Kidney tubule cell (primary cell): Measurements from ENCODE around the gene HSPG2.
"Not testable (repeated sequence)": the region's sequence is repeated elsewhere in the genome, so short reads cannot be mapped to it uniquely, and the experiment has no call there.

ENCODE experiments used
- DNase-seq: peaks from one replicate; pipeline ENCODE4 v3.0.0-alpha.2; 2018; ENCODE audit warnings: low spot score

The HSPG2 gene

GRCh38 chr1:21912038-21912758, 24.9 kb downstream of the HSPG2 start:
- no peak for DNase-seq

DNA sequence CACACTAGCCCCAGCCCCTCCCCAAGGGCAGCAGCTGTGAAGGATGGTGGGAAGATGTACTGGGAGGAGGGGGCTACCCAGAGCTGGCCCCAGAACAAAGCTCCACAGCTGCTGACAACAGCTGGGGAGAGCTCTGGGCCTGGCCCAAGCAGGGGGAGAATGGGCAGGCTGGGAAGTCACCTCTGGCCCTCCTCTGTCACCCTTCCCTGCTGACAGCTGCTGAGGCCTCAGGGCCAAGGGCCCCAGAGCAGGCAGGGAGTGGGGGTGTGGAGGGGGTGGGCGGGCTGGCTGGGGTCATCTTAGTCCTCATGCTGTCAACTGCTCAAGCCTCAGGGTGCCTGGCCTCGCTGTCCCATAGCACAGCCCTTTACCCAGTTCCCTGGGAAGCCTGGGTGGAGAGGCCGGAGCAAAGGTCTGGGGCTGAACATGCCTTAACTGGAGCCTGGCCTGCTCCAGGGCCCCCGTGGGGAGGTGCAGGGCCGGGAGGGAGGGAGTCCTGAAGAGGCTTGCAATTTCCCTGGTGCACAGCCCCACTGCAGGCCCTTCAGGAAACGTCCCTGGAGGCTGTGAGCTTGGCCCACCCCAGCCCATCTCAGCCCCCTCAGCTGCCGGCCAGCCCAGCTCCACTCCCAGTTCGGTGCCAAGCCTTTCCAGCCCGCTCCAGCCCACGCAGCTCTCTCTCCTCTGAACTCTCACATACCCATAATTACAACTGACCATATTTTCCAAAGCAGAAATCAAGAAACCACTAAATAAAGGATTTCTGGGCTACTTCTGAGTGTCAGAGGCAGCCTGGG, 25.7 kb downstream of the HSPG2 start:
- no peak for DNase-seq

DNA sequence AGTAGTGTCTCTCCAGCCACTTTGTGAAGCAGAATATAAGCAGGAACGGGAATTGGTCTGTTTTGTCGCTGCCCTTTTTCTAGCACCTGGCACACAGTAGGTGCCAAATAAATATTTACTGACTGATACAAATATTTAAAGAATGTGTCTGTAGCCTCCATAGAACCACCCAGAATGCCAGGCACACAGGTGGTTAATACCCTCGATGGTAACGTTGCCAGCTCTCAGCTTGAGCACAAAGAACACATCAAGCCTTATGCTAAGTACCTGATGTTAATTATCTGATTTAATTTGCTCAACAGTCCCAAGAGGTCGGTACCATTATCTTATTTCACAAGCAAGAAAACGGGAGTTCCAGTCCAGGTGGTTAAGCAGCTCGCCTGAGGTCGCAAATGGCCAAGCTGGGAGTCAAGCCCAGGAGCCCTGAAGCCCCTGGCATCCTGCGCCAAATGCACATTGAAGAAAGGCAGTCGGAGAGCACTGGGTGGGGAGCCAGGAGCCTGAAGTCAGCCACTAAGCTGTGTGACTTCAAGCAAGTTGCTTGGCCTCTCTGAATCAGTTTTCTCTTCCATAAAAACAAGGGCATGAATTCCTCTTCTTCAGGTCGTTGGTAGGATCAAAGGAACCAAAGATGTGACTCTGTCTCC, 26.4 kb downstream of the HSPG2 start:
- no peak for DNase-seq

- DNase-seq = no peak
These were observed 27.2 kb downstream of the HSPG2 start for GRCh38 chr1:21909787-21910503.

DNA sequence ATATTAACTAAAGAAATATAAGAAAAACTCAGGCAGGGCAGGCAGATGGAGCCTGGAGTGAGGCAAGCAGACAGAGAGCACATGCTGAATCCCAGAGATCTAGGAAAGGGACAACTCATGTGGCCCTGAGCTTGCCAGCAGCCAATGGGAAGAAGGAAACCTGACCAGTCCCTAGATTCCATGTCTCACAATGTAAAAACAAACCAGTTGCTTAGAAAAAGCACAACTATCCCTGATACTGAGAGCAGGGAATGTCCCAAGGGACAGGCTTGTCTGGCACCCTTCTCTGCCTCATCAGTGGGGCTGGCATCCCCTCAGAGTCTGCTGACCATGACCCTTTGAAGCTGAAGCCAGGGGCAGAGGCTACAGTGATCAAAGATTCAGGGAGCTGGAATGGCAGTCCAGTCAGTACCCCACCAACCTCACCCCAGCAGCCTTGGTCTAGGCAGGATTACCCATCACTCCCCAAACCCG, 27.8 kb downstream of the HSPG2 start:
- DNase-seq = no peak

GRCh38 chr1:21907737-21908534, 29.2 kb downstream of the HSPG2 start:
- not testable (repeated sequence) for DNase-seq

- DNase-seq = no peak
These were observed 30.1 kb downstream of the HSPG2 start for GRCh38 chr1:21907079-21907418.

GRCh38 chr1:21906173-21907078, 30.7 kb downstream of the HSPG2 start:
- DNase-seq = no peak

DNA sequence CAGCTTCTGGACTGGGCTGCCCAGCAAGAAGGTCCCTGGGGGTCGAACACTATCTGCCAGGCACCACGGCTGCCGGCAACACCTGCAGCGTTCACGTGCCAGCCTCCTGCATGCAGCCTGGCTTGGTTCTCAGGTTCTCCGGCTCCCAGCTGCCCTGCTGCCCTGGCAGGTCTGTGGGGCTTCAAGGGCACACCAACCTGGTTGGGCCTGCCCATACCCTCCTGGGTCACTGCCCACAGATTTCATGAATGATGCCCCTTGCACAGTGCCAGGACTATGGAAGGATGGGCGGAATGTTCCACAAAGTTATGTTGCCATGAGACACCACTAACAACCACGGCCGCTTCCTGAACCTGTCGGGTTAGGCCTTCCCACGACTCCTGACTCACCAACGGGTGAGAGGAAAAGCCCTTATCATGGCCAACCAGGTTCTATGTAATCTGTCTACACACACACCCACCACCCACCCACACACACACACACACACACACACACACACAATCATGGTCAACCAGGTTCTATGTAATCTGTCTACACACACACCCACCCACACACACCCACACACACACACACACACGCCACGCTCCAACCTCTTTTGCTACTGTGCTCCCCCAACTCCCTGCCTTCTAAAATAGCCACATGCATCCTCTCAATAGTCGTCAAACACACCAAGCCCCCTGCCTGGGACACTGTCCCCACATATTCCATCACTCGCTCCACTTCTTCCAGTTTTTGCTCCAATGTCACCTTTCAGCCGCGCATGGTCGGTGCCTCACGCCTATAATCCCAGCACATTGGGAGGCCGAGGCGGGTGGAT, 32.2 kb downstream of the HSPG2 start:
- DNase-seq = peak; percentile 95

DNA sequence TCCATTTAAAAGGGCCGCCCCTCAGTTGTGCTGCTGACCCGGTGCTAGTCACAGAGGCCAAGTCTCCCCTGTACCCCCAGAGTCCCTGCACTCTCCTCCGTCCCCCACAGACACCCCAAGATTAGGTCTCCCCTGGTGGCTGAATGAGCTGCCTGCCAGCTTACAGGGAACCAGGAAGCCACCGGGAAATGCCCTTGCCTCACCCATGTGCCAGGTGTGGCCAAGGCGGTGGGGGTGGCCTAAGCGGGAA, 32.7 kb downstream of the HSPG2 start:
- no peak for DNase-seq

- no peak for DNase-seq
These were observed 33.3 kb downstream of the HSPG2 start for GRCh38 chr1:21903638-21904453.

- DNase-seq = no peak
These were observed 34.8 kb downstream of the HSPG2 start for GRCh38 chr1:21902026-21903012.

- no peak for DNase-seq
These were observed 35.6 kb downstream of the HSPG2 start for GRCh38 chr1:21901473-21901847.

- no peak for DNase-seq
These were observed 36.2 kb downstream of the HSPG2 start for GRCh38 chr1:21900766-21901472.

DNA sequence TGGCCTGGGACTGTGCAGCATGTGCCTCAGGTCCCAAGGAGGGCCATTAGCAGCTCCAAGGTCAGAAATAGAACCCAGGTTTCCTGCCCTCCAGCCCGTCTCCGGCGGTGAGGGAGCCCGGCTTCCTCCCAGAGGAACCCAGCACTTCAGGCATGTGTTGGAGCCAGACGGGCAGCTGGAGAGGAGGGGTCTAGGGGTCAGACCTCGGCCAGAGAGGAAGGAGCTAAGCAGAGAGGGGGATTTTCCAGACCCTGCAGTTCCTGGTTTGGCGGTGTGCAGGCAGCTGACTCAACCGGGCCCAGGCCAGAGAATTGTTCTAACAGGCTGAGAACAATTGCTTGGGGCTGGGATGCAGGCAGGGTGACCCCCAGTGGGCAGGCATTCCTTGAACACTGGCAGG, 37.1 kb downstream of the HSPG2 start:
- DNase-seq = peak; percentile 67

GRCh38 chr1:21899267-21899810, 37.8 kb downstream of the HSPG2 start:
- DNase-seq = peak; percentile 60
